ENCODE measurements around the gene FKTN.

Gene FKTN

GRCh38 chr9:105679257-105680022, 121.5 kb downstream of the FKTN start:
- no peak overlapping the region for H3K4me3 ChIP-seq (replicated peaks; ENCODE audit: low read depth, low read length)
- TF ChIP-seq CTCF (IDR thresholded peaks at IDR 0.05; ENCODE audit: low read length, missing control alignments), result no peak
- DNase-seq (ENCODE audit: low read depth), result no peak

- DNase-seq (ENCODE audit: low read depth), result no peak
- no peak for TF ChIP-seq CTCF (IDR thresholded peaks at IDR 0.05; ENCODE audit: low read length, missing control alignments)
- no peak overlapping the region for H3K4me3 ChIP-seq (replicated peaks; ENCODE audit: low read depth, low read length)
Observed at GRCh38 chr9:105681313-105681712, 123.4 kb downstream of the FKTN start.

- DNase-seq (ENCODE audit: low read depth), result peak; percentile 50
- H3K4me3 ChIP-seq (replicated peaks; ENCODE audit: low read depth, low read length), result no peak overlapping the region
- no peak for TF ChIP-seq CTCF (IDR thresholded peaks at IDR 0.05; ENCODE audit: low read length, missing control alignments)
Observed at GRCh38 chr9:105681724-105682123, 123.8 kb downstream of the FKTN start.

- no peak for TF ChIP-seq CTCF (IDR thresholded peaks at IDR 0.05; ENCODE audit: low read length, missing control alignments)
- DNase-seq (ENCODE audit: low read depth), result no peak
- H3K4me3 ChIP-seq (replicated peaks; ENCODE audit: low read depth, low read length), result no peak overlapping the region
Observed at GRCh38 chr9:105683688-105684275, 125.9 kb downstream of the FKTN start.

GRCh38 chr9:105686936-105687335, 129.0 kb downstream of the FKTN start:
- no peak for TF ChIP-seq CTCF (IDR thresholded peaks at IDR 0.05; ENCODE audit: low read length, missing control alignments)
- DNase-seq (ENCODE audit: low read depth), result no peak
- H3K4me3 ChIP-seq (replicated peaks; ENCODE audit: low read depth, low read length), result no peak overlapping the region

All from fibroblast of pulmonary artery (primary cell).